ENCODE measurements around the gene KLRC3.

- TF ChIP-seq ZBTB33 (IDR thresholded peaks at IDR 0.05) (no peak), CEBPB (IDR thresholded peaks at IDR 0.05; ENCODE audit: borderline replicate concordance in 1 of 2, low read depth in 2 of 2, low read length in 2 of 2) (no peak), JUND (IDR thresholded peaks at IDR 0.05; ENCODE audit: low read depth, low read length) (no peak), RCOR1 (conservative IDR thresholded peaks at IDR 0.05; ENCODE audit: low read depth, low read length) (no peak), CTCF (IDR thresholded peaks at IDR 0.05 in 2 of 3, conservative IDR thresholded peaks at IDR 0.05 in 1 of 3; ENCODE audit: control insufficient read depth in 2 of 3, extremely low read depth in 1 of 3, insufficient read depth in 1 of 3, low read depth in 3 of 3, low read length in 3 of 3) (no peak), SMAD1 (IDR thresholded peaks at IDR 0.05; ENCODE audit: low read depth, partially characterized antibody) (no peak), ATF3 (IDR thresholded peaks at IDR 0.05; ENCODE audit: borderline replicate concordance, extremely low read depth, low read depth, low read length) (no peak), BCL11A (IDR thresholded peaks at IDR 0.05; ENCODE audit: low read depth, low read length) (peak; percentile 71)
Observed at GRCh38 chr12:10363914-10364814, 56.2 kb downstream of the KLRC3 start.
